T-helper 17 cell (primary cell): ENCODE measurements around the gene MIF4GD. TPM values are rescaled to one million over a fixed set of nuclear protein-coding genes. Genes with fewer than 3 reads are reported as not detected.

Experiments
- ATAC-seq: fragments of 150-1000 bp; cut with Tn5 transposase; 2 replicates; pipeline ENCODE4 v1.10.0; 2021; ENCODE audit warnings: mild to moderate bottlenecking, moderate library complexity
- DNase-seq, 3 donors: peaks; one replicate each; pipeline versions ENCODE4 v3.0.0 to v3.0.0-alpha.2; 2020 to 2021
- H3K9me3 ChIP-seq: one replicate; pipeline ENCODE4 v1.7.0; 2013; ENCODE audit warnings: low read length, mild to moderate bottlenecking; ENCODE audit not compliant: control insufficient read depth, poor library complexity, severe bottlenecking
- H3K27ac Mint-ChIP-seq: one replicate; pipeline ENCODE4 v1.8.0; 2022; ENCODE audit warnings: mild to moderate bottlenecking, moderate library complexity, mixed read lengths
- H3K27me3 Mint-ChIP-seq: one replicate; pipeline ENCODE4 v1.8.0; 2022; ENCODE audit warnings: mixed read lengths
- H3K36me3 Mint-ChIP-seq: one replicate; pipeline ENCODE4 v1.8.0; 2022; ENCODE audit warnings: low read depth, mixed read lengths
- H3K4me1 Mint-ChIP-seq: one replicate; pipeline ENCODE4 v1.8.0; 2022; ENCODE audit warnings: mild to moderate bottlenecking, mixed read lengths
- H3K4me3 Mint-ChIP-seq: one replicate; pipeline ENCODE4 v1.8.0; 2022; ENCODE audit warnings: mild to moderate bottlenecking, moderate library complexity, mixed read lengths
- total RNA-seq, 4 donors: library from RNA in 2 of 4; stranded (reverse) in 2 of 4; gene quantifications; one replicate each; pipeline ENCODE4 v1.2.3 and lab custom pipeline; 2022 to 2026

Gene MIF4GD
- total RNA-seq, 2 donors from 2014 or later: 27.0 to 35.0 TPM

DNA sequence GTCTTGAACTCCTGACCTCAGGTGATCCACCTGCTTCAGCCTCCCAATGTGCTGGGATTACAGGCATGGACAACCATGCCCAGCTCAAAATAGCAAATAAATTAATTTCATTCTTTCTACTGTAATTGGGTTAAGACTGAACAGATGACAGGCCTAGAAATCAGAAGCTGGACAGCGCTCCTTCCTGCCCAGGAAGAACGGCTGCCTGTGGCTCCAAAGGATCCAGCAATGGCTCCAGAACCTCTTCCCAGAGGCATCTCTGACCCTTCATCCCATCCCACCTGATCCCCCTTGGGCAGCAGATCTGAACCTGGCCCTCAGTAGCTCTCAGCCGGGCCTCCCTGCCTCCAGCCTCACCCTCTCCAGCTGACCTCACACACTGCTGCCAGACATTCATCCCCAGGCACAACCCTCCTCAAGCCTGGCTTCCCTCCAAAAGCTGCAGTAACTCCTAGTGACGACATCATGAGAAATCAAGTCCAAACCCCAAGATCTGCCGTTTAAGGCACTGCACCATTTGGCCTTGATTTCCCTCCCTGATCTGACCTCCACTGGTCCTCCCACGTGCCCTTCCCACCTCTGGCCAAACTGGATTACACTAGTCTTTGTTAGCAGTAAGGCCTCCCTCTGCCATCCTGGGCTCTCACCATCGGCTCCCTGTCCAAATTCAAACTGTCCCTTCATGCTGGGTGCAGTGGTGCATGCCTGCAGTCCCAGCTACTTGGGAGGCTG, 3.1 kb upstream of the MIF4GD start:
- H3K9me3 ChIP-seq: no peaks in the 10 kb centered on the region
- Mint-ChIP-seq H3K27me3 (no peaks in the 10 kb centered on the region), H3K27ac (peak overlapping the region; percentile 81), H3K4me3 (no peak overlapping the region), H3K4me1 (peaks cover 24% of the 10 kb centered on the region), H3K36me3 (peaks cover 2% of the 10 kb centered on the region)
- DNase-seq (no peak), ATAC-seq (no peak)

DNA sequence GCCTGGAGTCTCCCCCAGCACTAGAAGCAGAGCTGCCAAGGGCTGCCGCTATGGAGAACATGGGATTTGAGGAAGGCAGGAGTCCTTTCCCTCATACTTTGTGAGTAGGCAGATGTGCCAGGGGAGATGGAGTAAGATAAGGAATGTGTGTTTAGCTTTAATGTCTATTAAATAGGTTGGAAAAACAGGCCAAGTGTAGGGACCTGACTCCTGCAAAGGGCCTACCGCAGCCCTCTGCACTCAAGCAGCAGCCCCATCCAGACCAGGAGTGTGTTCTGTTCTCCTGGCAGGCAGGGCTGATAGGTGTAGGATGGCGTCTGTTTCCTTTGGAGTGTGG, 1.8 kb upstream of the MIF4GD start:
- ATAC-seq: no peak
- peak overlapping the region; percentile 90 for H3K4me3 Mint-ChIP-seq
- no peaks in the 10 kb centered on the region for H3K9me3 ChIP-seq
- no peak for DNase-seq
- H3K27ac Mint-ChIP-seq: peak overlapping the region; percentile 81
- peaks cover 26% of the 10 kb centered on the region for H3K4me1 Mint-ChIP-seq
- H3K27me3 Mint-ChIP-seq: no peaks in the 10 kb centered on the region
- H3K36me3 Mint-ChIP-seq: peaks cover 2% of the 10 kb centered on the region

DNA sequence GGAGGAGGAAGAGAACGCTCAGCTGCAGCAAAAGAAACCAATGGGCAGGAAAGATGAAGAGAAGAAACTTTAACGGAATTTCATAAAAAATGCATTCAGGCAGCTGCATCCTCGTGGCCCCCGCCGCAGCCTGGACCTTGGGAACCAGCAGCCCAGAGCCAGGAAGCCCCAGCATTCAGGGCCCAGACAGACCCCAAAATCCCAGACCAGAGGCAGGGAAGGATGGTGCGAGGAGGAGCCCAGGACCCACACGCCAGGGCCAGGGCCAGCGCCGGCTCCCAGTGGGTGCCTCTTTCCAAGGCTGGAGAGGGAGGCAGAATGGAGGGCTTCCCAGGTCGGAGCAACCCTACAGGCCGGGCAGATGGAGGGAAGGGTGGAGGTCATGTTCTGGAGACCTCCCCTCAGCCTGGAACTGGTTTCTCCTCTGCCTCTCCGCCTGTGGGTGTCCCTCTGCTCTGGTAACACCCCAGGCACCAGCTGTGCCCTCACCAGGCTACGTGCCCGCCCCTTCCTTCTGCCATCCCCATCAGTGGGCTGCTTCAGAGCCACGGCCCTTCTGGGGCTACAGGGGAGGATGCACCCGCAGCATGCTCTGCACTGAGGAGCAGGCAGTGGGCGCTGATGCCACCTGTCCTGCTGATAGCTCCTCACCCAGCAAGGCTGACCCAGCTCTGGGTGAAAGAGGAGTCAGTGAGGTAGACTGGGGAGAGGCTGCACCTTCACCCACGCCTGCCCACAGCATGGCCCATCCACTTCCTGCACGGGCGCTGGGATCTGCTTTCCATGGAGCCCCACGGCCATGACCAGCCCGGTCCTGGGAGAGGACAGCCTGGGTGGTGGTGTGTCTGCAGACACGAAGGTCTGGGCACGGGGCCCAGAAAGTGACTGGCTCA, 1.2 kb upstream of the MIF4GD start:
- H3K9me3 ChIP-seq: no peaks in the 10 kb centered on the region
- peak overlapping the region; percentile 90 for H3K4me3 Mint-ChIP-seq
- DNase-seq (no peak), ATAC-seq (no peak)
- H3K36me3 Mint-ChIP-seq: peaks cover 2% of the 10 kb centered on the region
- peaks cover 26% of the 10 kb centered on the region for H3K4me1 Mint-ChIP-seq
- peak overlapping the region; percentile 81 for H3K27ac Mint-ChIP-seq
- no peaks in the 10 kb centered on the region for H3K27me3 Mint-ChIP-seq

DNA sequence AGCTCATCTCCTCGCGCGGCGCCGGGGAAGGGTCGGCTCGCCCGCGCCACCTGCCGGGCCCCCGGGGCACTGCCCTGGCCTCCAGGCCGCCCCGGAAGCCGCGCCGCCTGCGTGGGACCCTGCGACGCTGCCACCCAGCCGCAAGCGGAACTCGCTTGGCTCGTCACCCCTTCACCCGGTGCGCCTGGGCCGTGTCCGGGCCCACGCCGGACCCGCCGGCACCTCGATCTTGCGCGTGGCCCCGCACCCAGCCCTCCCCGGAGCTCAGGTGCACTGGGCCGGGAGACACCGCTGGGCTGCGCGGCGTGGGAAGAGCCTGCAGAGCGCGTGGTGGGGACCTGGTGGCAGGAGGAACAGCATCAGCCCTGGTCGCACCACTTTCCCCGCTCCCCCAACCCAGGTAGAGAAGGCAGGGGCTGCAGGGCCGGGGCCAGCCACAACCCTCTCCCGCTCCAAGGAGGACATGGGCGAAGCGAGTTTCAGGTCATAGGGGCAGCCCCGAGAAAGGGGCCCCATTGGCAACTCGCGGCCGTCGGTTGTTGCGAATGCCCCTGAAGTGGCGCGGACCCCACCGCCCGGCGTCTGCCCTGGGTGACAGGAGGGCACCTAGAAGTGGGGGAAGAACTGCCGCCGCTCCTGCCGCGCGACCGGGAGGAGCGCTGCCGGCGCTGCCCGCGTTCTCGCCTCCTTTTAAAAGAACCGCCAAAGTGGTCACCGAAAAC, 363 bp upstream of the MIF4GD start:
- peaks cover 26% of the 10 kb centered on the region for H3K4me1 Mint-ChIP-seq
- H3K27ac Mint-ChIP-seq: peak overlapping the region; percentile 74
- DNase-seq: peak; percentile 85 to 92 (median 88)
- peaks cover 2% of the 10 kb centered on the region for H3K36me3 Mint-ChIP-seq
- H3K9me3 ChIP-seq: no peaks in the 10 kb centered on the region
- peak; percentile 92 for ATAC-seq
- H3K4me3 Mint-ChIP-seq: peak overlapping the region; percentile 90
- H3K27me3 Mint-ChIP-seq: no peaks in the 10 kb centered on the region

DNA sequence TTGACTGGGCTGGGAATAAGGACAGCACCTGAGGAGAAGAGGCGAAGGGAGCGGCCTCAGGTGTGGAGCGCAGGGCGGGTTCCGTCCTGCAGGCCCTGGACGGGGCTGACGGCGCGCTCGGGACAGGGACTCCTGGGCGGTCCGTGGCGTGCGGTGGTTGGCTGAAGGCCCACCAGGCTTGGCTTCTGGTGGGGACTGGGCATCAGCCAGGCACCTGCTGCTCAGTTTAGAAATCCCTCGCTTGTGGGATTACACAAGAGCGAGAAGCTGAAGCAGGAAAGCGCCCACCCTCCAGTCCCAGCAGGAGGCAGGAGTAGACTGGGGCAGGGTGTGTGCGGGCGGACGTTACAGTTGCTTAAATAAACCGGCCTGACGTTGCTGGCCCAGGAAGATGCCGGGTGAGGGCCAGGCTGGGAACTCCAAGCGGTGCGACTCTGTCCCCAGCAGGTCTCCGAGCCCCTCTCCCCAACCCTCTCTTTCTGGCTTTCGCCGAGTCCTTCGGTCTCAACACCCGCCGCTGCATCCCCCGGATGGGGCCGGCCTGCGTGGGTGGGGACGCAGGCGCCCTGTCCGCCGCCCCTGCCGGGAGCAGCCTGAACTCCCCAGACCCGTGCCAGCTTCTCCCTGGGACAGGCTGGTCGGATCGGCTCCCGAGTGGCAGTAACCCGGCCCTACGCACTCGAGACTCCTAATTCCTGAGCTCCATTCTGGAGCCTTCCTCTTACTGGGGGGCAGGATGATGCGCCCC, 639 bp downstream of the MIF4GD start:
- H3K9me3 ChIP-seq: no peaks in the 10 kb centered on the region
- peak; percentile 29 to 32 (median 30) for DNase-seq
- H3K27ac Mint-ChIP-seq: peak overlapping the region; percentile 80
- ATAC-seq: peak; percentile 32
- H3K4me3 Mint-ChIP-seq: peak overlapping the region; percentile 89
- H3K27me3 Mint-ChIP-seq: no peaks in the 10 kb centered on the region
- peaks cover 2% of the 10 kb centered on the region for H3K36me3 Mint-ChIP-seq
- H3K4me1 Mint-ChIP-seq: peaks cover 26% of the 10 kb centered on the region

DNA sequence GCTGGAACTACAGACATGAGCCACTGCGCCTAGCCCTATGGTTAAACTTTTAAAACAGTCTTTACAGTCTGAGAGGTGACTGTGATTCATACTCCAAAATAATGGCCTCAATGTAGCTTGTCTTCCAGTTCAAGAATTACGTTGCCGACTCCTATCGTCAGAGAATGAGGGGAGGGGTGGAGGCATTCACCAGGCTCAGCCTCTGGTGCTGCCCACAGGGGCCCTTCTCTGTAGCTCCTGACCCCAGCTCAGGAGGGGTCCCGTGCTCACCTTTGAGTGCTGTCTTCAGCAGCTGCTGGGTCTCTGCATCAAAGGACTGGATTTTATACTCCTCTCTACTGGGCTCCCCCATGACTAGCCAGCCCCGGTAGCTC, 1.2 kb downstream of the MIF4GD start:
- no peaks in the 10 kb centered on the region for H3K9me3 ChIP-seq
- H3K4me3 Mint-ChIP-seq: peak overlapping the region; percentile 89
- H3K36me3 Mint-ChIP-seq: peaks cover 2% of the 10 kb centered on the region
- ATAC-seq (no peak), DNase-seq (no peak)
- peak overlapping the region; percentile 80 for H3K27ac Mint-ChIP-seq
- no peaks in the 10 kb centered on the region for H3K27me3 Mint-ChIP-seq
- H3K4me1 Mint-ChIP-seq: peaks cover 24% of the 10 kb centered on the region

DNA sequence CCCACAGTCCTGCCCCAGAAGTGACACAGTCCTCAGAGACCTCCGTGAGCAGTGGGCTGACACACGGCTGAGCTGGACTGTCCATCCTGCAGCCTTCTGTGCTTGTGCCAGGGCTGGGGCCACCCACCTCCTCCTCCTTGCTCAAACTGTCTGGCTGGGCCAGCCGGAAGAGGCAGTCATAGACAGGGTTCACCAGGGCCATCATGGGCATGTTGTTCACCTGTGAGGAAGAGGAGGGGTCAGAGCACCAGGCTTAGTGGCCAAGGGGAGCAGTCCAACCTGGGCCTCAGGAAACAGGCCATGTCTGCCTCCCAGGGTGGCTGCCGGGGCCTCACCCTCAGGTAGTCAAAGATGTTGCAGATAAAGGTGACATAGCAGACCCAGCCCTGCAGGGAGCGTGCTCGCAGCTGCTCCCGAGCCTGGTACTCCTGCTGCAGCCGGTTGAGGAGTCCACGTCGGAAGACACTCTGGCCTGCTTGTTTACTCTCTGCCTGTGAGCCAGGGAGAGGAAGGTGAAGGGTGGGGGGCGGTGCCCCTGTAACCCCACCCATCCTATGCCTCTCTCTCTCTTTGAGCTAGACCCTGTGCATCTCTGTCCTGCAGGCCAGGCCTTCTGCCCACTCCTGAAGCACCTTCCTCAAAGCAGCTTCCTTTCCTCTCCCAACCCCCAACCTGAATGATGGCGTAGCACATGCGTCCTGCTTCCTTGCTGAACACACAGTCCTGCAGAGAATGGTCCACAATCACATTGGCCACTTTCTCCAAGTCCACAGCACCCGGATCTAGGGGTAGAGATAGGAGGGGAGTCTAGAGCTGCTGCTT, 3.4 kb downstream of the MIF4GD start:
- H3K27me3 Mint-ChIP-seq: no peaks in the 10 kb centered on the region
- H3K36me3 Mint-ChIP-seq: no peaks in the 10 kb centered on the region
- H3K4me1 Mint-ChIP-seq: peaks cover 15% of the 10 kb centered on the region
- H3K27ac Mint-ChIP-seq: no peak overlapping the region
- H3K9me3 ChIP-seq: no peaks in the 10 kb centered on the region
- ATAC-seq (no peak), DNase-seq (no peak)
- H3K4me3 Mint-ChIP-seq: no peak overlapping the region

DNA sequence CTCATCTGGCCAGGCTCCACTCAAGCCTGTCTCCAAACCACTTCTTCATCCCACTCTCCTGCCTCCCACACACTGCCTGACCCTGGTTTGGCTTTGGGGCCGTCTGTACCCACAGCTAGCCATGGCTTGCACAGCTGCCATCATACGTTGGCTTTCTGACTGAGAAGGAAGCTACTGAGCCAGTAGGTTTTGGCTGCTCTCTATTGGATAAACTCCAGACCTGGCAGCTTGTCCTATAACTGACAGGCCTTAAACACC, 3.9 kb downstream of the MIF4GD start:
- no peak overlapping the region for H3K27ac Mint-ChIP-seq
- DNase-seq (no peak), ATAC-seq (no peak)
- H3K36me3 Mint-ChIP-seq: no peaks in the 10 kb centered on the region
- no peak overlapping the region for H3K4me3 Mint-ChIP-seq
- no peaks in the 10 kb centered on the region for H3K9me3 ChIP-seq
- no peaks in the 10 kb centered on the region for H3K27me3 Mint-ChIP-seq
- H3K4me1 Mint-ChIP-seq: peaks cover 20% of the 10 kb centered on the region

DNA sequence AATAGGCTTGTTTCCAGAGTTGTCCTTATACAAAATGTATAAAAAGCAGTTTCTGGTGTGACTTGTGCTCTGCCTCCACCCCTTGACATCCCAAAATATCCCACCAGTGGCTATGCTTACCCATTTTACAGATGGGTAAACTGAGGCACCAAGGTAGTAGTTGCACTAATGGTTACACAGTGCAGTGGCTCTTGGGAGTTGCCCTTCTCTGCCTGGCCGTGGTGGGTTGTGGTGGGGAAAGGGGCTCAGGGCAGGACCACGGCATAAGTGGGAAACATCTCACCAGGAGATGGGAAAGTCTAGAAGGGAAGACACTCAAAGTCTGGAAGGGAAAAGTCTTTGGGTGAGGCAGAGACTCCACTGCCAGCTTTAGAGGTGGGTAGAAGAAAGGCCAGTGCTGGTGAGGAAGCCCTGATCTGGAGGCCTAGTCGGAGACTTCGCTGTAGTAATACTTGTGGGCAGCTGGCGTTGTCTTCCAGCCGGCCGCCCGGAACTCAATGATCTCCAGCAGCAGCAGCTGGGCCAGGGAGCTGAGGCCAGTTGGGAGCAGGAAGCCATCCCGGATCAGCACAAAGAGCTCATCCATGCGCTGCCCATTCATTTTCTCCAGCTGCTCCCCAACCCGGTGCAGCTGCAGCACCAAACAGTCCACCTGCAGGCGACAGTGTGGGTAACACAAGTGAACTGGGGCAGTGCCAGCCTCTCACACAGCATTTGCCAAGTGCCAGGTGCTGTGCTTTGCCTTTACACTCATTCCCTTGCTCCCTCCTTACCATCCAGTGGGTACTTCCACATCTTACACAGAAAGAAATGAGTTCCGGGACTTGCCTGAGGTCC, 4.5 kb downstream of the MIF4GD start:
- Mint-ChIP-seq H3K27ac (no peak overlapping the region), H3K4me3 (no peak overlapping the region), H3K4me1 (peaks cover 21% of the 10 kb centered on the region), H3K27me3 (no peaks in the 10 kb centered on the region), H3K36me3 (no peaks in the 10 kb centered on the region)
- DNase-seq: no peak
- ATAC-seq: no peak
- no peaks in the 10 kb centered on the region for H3K9me3 ChIP-seq

DNA sequence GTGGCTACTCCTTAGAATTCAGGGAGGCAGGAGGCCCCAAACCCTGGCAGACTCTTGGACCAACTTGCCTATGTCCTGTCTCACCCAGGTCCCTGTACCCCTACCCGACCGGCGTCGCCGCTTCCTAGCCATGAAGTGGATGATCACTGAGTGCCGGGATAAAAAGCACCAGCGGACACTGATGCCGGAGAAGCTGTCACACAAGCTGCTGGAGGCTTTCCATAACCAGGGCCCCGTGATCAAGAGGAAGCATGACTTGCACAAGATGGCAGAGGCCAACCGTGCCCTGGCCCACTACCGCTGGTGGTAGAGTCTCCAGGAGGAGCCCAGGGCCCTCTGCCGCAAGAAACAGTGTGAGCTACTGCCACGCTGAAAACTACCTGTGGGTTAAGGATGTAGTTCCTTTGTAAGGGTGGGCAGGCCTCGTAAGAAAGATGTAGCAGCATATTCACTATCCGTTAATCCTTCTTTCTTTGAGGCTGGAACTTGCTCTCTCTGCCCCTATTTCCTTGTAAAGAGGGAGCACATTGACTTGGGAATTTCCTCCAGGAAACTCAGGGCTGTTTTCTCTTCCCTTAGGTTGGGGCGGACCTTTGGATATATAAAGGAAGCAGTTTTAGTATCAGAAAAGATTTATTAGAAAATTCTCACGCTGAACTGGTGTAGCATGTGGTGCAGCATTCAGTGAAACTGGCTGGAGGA, 5.3 kb downstream of the MIF4GD start:
- ATAC-seq (no peak), DNase-seq (no peak)
- no peaks in the 10 kb centered on the region for H3K9me3 ChIP-seq
- peaks cover 26% of the 10 kb centered on the region for H3K4me1 Mint-ChIP-seq
- H3K27me3 Mint-ChIP-seq: no peaks in the 10 kb centered on the region
- H3K36me3 Mint-ChIP-seq: no peaks in the 10 kb centered on the region
- no peak overlapping the region for H3K4me3 Mint-ChIP-seq
- H3K27ac Mint-ChIP-seq: no peak overlapping the region

DNA sequence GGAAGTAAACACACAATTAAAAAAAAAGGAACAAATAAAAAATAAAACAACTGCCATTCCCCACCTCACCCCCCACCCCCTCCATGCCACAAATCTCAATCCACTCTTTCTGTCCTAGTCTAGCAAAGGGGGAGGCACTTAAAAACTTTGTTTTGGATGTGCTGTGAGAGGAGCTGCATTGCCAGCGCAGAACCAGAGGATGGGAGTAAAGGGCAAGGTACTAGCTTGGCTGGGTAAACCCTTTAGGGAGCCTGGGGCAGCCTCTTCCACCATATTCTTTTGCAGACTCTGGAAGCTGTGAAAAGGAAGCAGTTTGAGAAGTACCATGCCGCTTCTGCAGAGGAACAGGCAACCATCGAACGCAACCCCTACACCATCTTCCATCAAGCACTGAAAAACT, 8.0 kb downstream of the MIF4GD start:
- no peaks in the 10 kb centered on the region for H3K36me3 Mint-ChIP-seq

More for the DNA sequence above, 8.0 kb downstream of the MIF4GD start:
- no peaks in the 10 kb centered on the region for H3K9me3 ChIP-seq
- ATAC-seq (no peak), DNase-seq (no peak)
- Mint-ChIP-seq H3K4me1 (peaks cover 34% of the 10 kb centered on the region), H3K4me3 (peak overlapping the region; percentile 97), H3K27ac (peak overlapping the region; percentile 16), H3K27me3 (no peaks in the 10 kb centered on the region)
